HG02798 (cell line): ENCODE results near the gene KRT81.
"Not testable (repeated sequence)": the region's sequence is repeated elsewhere in the genome, so short reads cannot be mapped to it uniquely, and the experiment has no call there.

Source experiments
- ATAC-seq: cut with Tn5 transposase; IDR thresholded peaks from one replicate; pipeline ENCODE4 v1.9.1; 2021; ENCODE audit warnings: mild to moderate bottlenecking; ENCODE audit not compliant: unreplicated experiment, poor library complexity

The KRT81 gene

GRCh38 chr12:52256584-52256935 is 34.8 kb downstream of the KRT81 start:
- ATAC-seq, result no peak

- no peak for ATAC-seq
Observed at GRCh38 chr12:52255926-52256583, 35.3 kb downstream of the KRT81 start.

GRCh38 chr12:52254965-52255751 is 36.2 kb downstream of the KRT81 start:
- no peak for ATAC-seq

- no peak for ATAC-seq
Observed at GRCh38 chr12:52254180-52254964, 37.0 kb downstream of the KRT81 start.

- ATAC-seq, result no peak
Observed at GRCh38 chr12:52253391-52254179, 37.7 kb downstream of the KRT81 start.

GRCh38 chr12:52252728-52253343 is 38.5 kb downstream of the KRT81 start:
- no peak for ATAC-seq

GRCh38 chr12:52252175-52252615 is 39.1 kb downstream of the KRT81 start:
- ATAC-seq, result not testable (repeated sequence)

- ATAC-seq, result no peak
Observed at GRCh38 chr12:52251367-52252051, 39.8 kb downstream of the KRT81 start.

GRCh38 chr12:52250048-52250990 is 41.0 kb downstream of the KRT81 start:
- ATAC-seq, result no peak

GRCh38 chr12:52249511-52250047 is 41.8 kb downstream of the KRT81 start:
- no peak for ATAC-seq

- ATAC-seq, result no peak
Observed at GRCh38 chr12:52248541-52249461, 42.5 kb downstream of the KRT81 start.

- no peak for ATAC-seq
Observed at GRCh38 chr12:52247622-52248540, 43.5 kb downstream of the KRT81 start.

GRCh38 chr12:52246720-52247621 is 44.4 kb downstream of the KRT81 start:
- ATAC-seq, result no peak

GRCh38 chr12:52245962-52246569 is 45.3 kb downstream of the KRT81 start:
- no peak for ATAC-seq
